KOPT-K1 (cell line): ENCODE results near the gene ENAH.
"Not testable (repeated sequence)": the region's sequence is repeated elsewhere in the genome, so short reads cannot be mapped to it uniquely, and the experiment has no call there.

Experiments
- H3K27ac ChIP-seq: fragments of 200-600 bp; sonication (generic); 2 replicates; pipeline ENCODE4 v1.5.1; 2016; ENCODE audit warnings: antibody characterized with exemption, mild to moderate bottlenecking, low read depth, low read length; ENCODE audit not compliant: poor library complexity, severe bottlenecking
- H3K36me3 ChIP-seq: fragments of 200-600 bp; sonication (generic); 2 replicates; pipeline ENCODE4 v1.5.1; 2017; ENCODE audit warnings: antibody characterized with exemption, mild to moderate bottlenecking, low read length, moderate library complexity; ENCODE audit not compliant: insufficient read depth
- H3K9me3 ChIP-seq: fragments of 200-600 bp; sonication (generic); 2 replicates; pipeline ENCODE4 v1.5.1; 2017; ENCODE audit warnings: antibody characterized with exemption, low read length, mild to moderate bottlenecking; ENCODE audit not compliant: insufficient read depth, poor library complexity, severe bottlenecking

ENAH gene

DNA sequence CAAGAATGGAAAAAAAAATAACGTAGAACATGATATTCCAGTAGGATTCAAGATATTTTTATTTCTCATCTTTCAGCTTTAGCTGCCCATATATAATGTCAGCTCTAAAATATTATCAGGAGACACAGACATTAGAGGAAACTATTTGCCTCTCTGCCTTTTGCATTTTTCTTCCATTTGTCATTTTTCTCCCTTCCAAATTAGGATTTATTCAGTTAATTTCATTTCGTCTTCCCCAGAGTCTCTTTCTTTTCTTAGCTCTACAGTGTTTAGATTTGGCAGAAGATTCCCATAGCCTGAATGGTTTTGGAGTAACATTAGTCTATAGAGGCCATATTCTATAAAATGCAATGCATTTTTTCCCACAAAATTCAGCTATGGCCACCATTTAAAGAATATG is 5.1 kb upstream of the ENAH start:
- no peaks in the 10 kb centered on the region for H3K9me3 ChIP-seq
- no peaks in the 10 kb centered on the region for H3K36me3 ChIP-seq
- no peak overlapping the region for H3K27ac ChIP-seq

GRCh38 chr1:225657462-225657989 is 4.6 kb upstream of the ENAH start:
- H3K36me3 ChIP-seq = no peaks in the 10 kb centered on the region
- no peaks in the 10 kb centered on the region for H3K9me3 ChIP-seq
- H3K27ac ChIP-seq = no peak overlapping the region

GRCh38 chr1:225656259-225656655 is 3.3 kb upstream of the ENAH start:
- not testable (repeated sequence) for H3K36me3 ChIP-seq, H3K9me3 ChIP-seq, H3K27ac ChIP-seq

DNA sequence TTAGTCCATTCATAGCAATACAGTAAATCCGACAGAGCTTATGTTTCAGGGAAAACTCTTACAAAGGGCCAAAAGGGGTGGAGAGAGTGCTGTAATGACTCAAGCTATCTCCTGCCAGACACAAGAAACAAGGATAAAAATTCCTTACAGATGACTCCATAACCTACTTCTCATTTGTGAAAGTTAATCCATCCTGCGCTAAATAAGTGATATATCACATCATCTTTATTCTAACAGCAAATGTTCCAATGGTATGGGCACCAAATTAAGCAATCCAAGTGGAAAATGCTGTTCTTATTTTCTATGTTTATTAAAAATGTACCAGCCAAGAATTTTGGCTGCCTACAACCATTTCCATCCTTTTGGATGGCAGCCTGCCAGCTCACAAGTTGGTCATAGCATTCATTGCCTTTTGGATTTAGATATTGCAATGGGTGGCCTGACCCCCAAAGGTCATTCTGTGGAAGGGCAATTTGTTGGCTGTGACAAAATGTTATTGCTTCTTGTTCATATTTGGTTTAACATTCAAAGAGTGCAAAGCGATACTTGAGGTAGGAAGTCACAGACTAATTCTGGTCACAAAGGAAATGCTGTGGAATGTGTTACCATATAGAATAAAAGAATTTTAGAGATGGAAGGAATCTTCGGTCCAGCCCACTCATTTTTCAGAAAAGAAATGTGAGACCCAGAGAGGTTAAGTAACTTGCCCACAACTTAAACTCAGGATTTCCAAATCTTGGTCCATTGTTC is 2.8 kb upstream of the ENAH start:
- Histone ChIP-seq H3K27ac (no peak overlapping the region), H3K36me3 (no peaks in the 10 kb centered on the region)

DNA sequence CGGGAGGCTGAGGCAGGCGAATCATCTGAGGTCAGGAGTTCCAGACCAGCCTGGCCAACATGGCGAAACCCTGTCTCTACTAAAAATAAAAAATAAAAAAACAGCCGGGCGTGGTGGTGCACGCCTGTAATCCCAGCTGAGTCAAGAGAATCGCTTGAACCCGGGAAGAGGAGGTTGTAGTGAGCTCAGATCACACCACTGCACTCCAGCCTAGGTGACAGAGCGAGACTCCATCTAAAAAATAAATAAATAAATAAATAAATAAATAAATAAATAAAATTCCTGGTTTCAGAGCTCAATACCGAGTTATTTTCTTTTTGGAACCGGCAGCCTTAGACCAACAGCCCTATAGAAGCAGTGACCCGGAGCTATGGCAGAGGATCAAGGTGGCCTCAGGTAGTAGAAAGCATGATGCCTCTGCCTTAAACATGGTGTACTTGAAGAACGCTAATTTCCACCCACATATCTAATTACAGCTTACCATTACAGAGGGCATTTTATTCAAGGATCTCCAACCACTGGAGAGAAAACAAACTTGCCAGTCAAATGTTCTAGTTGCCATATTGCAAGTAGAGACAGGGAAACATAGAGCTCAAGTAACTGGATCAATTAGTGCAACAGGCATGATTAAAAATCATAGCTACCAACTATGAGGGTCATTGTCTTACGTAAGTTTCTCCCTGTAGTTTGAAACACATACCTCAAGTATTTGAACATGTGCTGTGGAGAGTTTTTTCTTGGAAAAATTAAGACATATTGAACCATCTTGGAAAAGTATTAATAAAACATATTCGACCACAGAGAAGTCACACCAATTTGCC is 2.0 kb upstream of the ENAH start:
- no peaks in the 10 kb centered on the region for H3K36me3 ChIP-seq
- no peak overlapping the region for H3K27ac ChIP-seq
- no peaks in the 10 kb centered on the region for H3K9me3 ChIP-seq

More for the DNA sequence above, 2.8 kb upstream of the ENAH start:
- no peaks in the 10 kb centered on the region for H3K9me3 ChIP-seq

DNA sequence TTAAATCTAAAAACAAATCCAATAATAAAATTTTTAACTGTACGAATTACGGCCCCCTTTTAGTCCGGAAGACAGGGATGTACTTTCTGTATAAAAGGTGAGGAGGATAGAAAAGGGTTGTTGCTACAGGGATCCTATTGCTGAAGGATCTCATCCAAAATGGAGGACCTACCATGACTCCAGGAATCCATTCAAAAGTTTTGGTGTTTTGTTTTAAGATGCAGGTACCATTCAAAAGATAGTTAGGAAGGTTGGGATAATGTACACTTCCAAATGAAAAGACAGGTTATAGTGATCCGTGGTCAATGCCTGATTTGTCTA is 1.3 kb upstream of the ENAH start:
- no peak overlapping the region for H3K27ac ChIP-seq
- H3K9me3 ChIP-seq = no peaks in the 10 kb centered on the region
- no peaks in the 10 kb centered on the region for H3K36me3 ChIP-seq

- no peaks in the 10 kb centered on the region for H3K9me3 ChIP-seq
- H3K36me3 ChIP-seq = no peaks in the 10 kb centered on the region
- no peak overlapping the region for H3K27ac ChIP-seq
Measured at GRCh38 chr1:225653463-225654276, 747 bp upstream of the ENAH start.

- Histone ChIP-seq H3K27ac (peak overlapping the region; percentile 47), H3K36me3 (no peaks in the 10 kb centered on the region), H3K9me3 (no peaks in the 10 kb centered on the region)
Measured at GRCh38 chr1:225651872-225652728, 823 bp downstream of the ENAH start.

- no peak overlapping the region for H3K27ac ChIP-seq
- H3K36me3 ChIP-seq = no peaks in the 10 kb centered on the region
- no peaks in the 10 kb centered on the region for H3K9me3 ChIP-seq
Measured at GRCh38 chr1:225651376-225651871, 1.5 kb downstream of the ENAH start.

DNA sequence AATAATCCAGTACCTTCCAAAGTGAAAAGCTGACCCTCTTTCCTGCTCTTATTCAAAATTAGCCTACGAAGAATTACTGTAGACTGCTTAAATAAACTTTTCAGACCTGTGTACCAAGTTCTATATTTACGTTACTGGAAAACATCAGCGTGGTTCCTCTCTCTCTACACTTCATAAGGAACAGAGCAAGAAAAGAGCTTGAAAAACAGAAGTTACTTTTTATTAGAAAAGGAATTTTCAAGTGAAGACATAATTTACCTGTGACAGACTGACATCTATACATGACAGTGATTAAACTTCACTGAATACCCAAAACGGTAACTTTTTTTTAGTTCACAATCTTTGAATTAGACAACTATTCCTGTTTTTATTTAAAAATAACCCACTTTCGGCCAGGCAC is 2.7 kb downstream of the ENAH start:
- Histone ChIP-seq H3K9me3 (no peaks in the 10 kb centered on the region), H3K36me3 (no peaks in the 10 kb centered on the region), H3K27ac (no peak overlapping the region)

DNA sequence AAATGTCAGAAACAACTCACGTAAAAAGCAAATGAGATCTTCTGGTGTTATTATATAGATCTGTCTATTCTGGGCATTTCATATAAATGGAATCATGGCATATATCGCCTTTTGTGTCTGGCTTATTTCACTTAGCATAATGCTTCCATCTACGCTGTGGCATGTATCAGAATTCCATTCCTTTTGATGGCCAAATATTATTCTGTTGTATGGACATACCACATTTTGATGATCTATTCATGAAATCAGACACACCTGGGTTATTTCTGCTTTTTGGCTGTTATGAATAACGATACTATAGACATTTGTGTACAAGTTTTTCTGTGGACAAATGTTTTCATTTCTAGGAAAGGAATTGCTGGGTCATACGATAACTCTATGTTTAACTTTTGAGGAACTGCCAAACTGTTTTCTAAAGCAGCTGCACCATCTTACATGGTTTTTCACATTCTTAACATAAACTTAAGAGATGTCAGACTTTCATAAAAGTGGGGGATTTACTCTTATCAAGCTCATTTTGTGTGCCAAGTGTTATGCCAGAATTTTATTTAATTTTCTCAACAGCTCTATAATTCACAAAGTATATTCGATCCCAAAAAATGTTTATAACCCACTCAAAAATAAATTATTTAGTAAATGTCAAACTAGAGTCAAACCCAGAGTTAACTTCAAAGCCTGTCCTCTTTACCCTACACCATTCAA is 7.6 kb downstream of the ENAH start:
- Histone ChIP-seq H3K9me3 (no peaks in the 10 kb centered on the region), H3K36me3 (no peaks in the 10 kb centered on the region), H3K27ac (no peak overlapping the region)

GRCh38 chr1:225644666-225645065 is 8.3 kb downstream of the ENAH start:
- H3K9me3 ChIP-seq = no peaks in the 10 kb centered on the region
- H3K36me3 ChIP-seq = no peaks in the 10 kb centered on the region
- no peak overlapping the region for H3K27ac ChIP-seq

GRCh38 chr1:225642177-225642576 is 10.7 kb downstream of the ENAH start:
- H3K36me3 ChIP-seq = no peaks in the 10 kb centered on the region
- no peak overlapping the region for H3K27ac ChIP-seq
- peaks cover 5% of the 10 kb centered on the region for H3K9me3 ChIP-seq

GRCh38 chr1:225638853-225639252 is 14.1 kb downstream of the ENAH start:
- H3K27ac ChIP-seq = no peak overlapping the region
- H3K9me3 ChIP-seq = peaks cover 5% of the 10 kb centered on the region
- H3K36me3 ChIP-seq = no peaks in the 10 kb centered on the region
